A549 treated with GW870086 at 1 μM for 4 hours (cell line): ENCODE data around the gene ZNF277. TPM values are rescaled to one million over a fixed set of nuclear protein-coding genes. Genes with fewer than 3 reads are reported as not detected.

Experiments used
- total RNA-seq: library from RNA; stranded (reverse); fragments of 200-300 nt; extraction: Qiagen RNA extraction; gene quantifications from 5 replicates; pipeline ENCODE4 v1.2.3, GENCODE V29; 2022; ENCODE audit warnings: low read depth

Gene ZNF277
- 10.7 to 15.1 TPM (median 13.6 TPM) in 5 replicates for total RNA-seq

GRCh38 chr7:112206238-112206990 lies at the start of gene ZNF277, which contains the start of gene DOCK4:
TSS of gene ZNF277 (plus strand) at chr7:112206695. CDS start at chr7:112206717, 22 bp downstream.
TSS of gene DOCK4 (minus strand) at chr7:112206399. CDS start at chr7:112206138, 261 bp downstream.

Other genes starting within 250 kb of the ZNF277 start
- 3.2 to 6.5 TPM (median 5.8 TPM) in 5 replicates for gene DOCK4, start 296 bp upstream of the ZNF277 start, total RNA-seq
- gene IFRD1, start 243.8 kb downstream of the ZNF277 start, total RNA-seq, result 25.6 to 33.5 TPM (median 31.7 TPM) in 5 replicates